Uterus (tissue), 2 donors: ENCODE measurements around the gene SDHAF2.

Experiments used
- CTCF ChIP-seq, 4 experiments: fragments of 200-600 bp in 2 of 4; fragments of 450-650 bp in 2 of 4; sonication (generic) in 2 of 4; IDR thresholded peaks; one replicate each; pipeline ENCODE4 v1.5.1; 2016 to 2019; ENCODE audit warnings: antibody characterized with exemption in 4 of 4, mild to moderate bottlenecking in 2 of 4, moderate library complexity in 1 of 4
- POLR2A ChIP-seq, 2 donors: fragments of 450-650 bp; IDR thresholded peaks; one replicate each; pipeline ENCODE4 v1.6.1; 2016; ENCODE audit warnings: antibody characterized with exemption in 2 of 2, mild to moderate bottlenecking in 1 of 2, moderate library complexity in 1 of 2

- TF ChIP-seq POLR2A (IDR thresholded peaks at IDR 0.05) (no peak), CTCF (IDR thresholded peaks at IDR 0.05) (no peak)
Observed at GRCh38 chr11:61439615-61440014, 9.7 kb downstream of the SDHAF2 start.
